GM18508 (cell line): ENCODE measurements around the gene TRAF3.

Experiments
- ATAC-seq: cut with Tn5 transposase; IDR thresholded peaks from one replicate; pipeline ENCODE4 v1.9.1; 2021; ENCODE audit warnings: moderate number of reproducible peaks; ENCODE audit not compliant: insufficient read depth, unreplicated experiment

TRAF3 gene

GRCh38 chr14:102902523-102903247, 125.4 kb downstream of the TRAF3 start:
- no peak for ATAC-seq

GRCh38 chr14:102903248-102903888, 126.1 kb downstream of the TRAF3 start:
- ATAC-seq, result no peak

GRCh38 chr14:102903889-102904512, 126.8 kb downstream of the TRAF3 start:
- no peak for ATAC-seq

GRCh38 chr14:102905116-102906108, 128.2 kb downstream of the TRAF3 start:
- no peak for ATAC-seq

- ATAC-seq, result no peak
These were observed 129.5 kb downstream of the TRAF3 start for GRCh38 chr14:102906616-102907302.

GRCh38 chr14:102907303-102907844, 130.1 kb downstream of the TRAF3 start:
- no peak for ATAC-seq

GRCh38 chr14:102907980-102908730, 130.9 kb downstream of the TRAF3 start:
- no peak for ATAC-seq

- ATAC-seq, result no peak
These were observed 131.7 kb downstream of the TRAF3 start for GRCh38 chr14:102908766-102909455.

GRCh38 chr14:102909462-102909861, 132.2 kb downstream of the TRAF3 start:
- ATAC-seq, result no peak

GRCh38 chr14:102909911-102910310, 132.7 kb downstream of the TRAF3 start:
- no peak for ATAC-seq

- ATAC-seq, result no peak
These were observed 133.2 kb downstream of the TRAF3 start for GRCh38 chr14:102910442-102910841.

GRCh38 chr14:102911541-102911951, 134.3 kb downstream of the TRAF3 start:
- ATAC-seq, result no peak

GRCh38 chr14:102911991-102912761, 134.9 kb downstream of the TRAF3 start:
- ATAC-seq, result no peak

- no peak for ATAC-seq
These were observed 136.3 kb downstream of the TRAF3 start for GRCh38 chr14:102913341-102914211.

GRCh38 chr14:102914474-102915291, 137.4 kb downstream of the TRAF3 start:
- no peak for ATAC-seq
